Measurements from ENCODE around the gene KDM4C. TPM values are rescaled to one million over a fixed set of nuclear protein-coding genes. Genes with fewer than 3 reads are reported as not detected.

The KDM4C gene
- total RNA-seq, 2 experiments from 2014 or later: 60.1 to 61.3 TPM

- peaks cover 8% of the 10 kb centered on the region for H3K36me3 ChIP-seq (ENCODE audit: insufficient read depth, low read length)
- intact Hi-C loops (cut with DNase I, micrococcal nuclease): no loop called here
- no peaks in the 10 kb centered on the region for H3K9me3 Mint-ChIP-seq
- no peaks in the 10 kb centered on the region for H3K4me1 ChIP-seq (ENCODE audit: insufficient read depth, low read length)
- H3K9me3 ChIP-seq (ENCODE audit: control insufficient read depth in 1 of 2, insufficient read depth in 1 of 2, low read length in 2 of 2): no peaks in the 10 kb centered on the region
- peaks cover 94% of the 10 kb centered on the region for H3K36me3 Mint-ChIP-seq (ENCODE audit: low read depth)
- CTCF ChIA-PET: no interaction called here
- no peak overlapping the region for H3K27ac ChIP-seq (ENCODE audit: low read depth in 1 of 2, low read length in 2 of 2)
- no peaks in the 10 kb centered on the region for H3K27me3 ChIP-seq (ENCODE audit: control insufficient read depth in 1 of 2, insufficient read depth in 2 of 2, low read length in 2 of 2)
- no peak overlapping the region for H3K27ac Mint-ChIP-seq
- H3K4me3 ChIP-seq (ENCODE audit: low read length): no peak overlapping the region
- no peak for TF ChIP-seq CTCF (IDR thresholded peaks at IDR 0.05)
- no peak overlapping the region for H3K4me3 Mint-ChIP-seq
- ATAC-seq (ENCODE audit: poor library complexity) (no peak), DNase-seq (no peak)
- POLR2A ChIA-PET: no interaction called here
- no peaks in the 10 kb centered on the region for H3K27me3 Mint-ChIP-seq
- H3K4me1 Mint-ChIP-seq (ENCODE audit: low read depth): peaks cover 15% of the 10 kb centered on the region
Observed at GRCh38 chr9:7111413-7111812, 353.6 kb downstream of the KDM4C start.

- DNase-seq (no peak), ATAC-seq (ENCODE audit: poor library complexity) (no peak)
- Histone ChIP-seq H3K9me3 (ENCODE audit: control insufficient read depth in 1 of 2, insufficient read depth in 1 of 2, low read length in 2 of 2) (no peaks in the 10 kb centered on the region), H3K4me1 (ENCODE audit: insufficient read depth, low read length) (no peaks in the 10 kb centered on the region), H3K27ac (ENCODE audit: low read depth in 1 of 2, low read length in 2 of 2) (no peak overlapping the region), H3K36me3 (ENCODE audit: insufficient read depth, low read length) (peaks cover 8% of the 10 kb centered on the region), H3K27me3 (ENCODE audit: control insufficient read depth in 1 of 2, insufficient read depth in 2 of 2, low read length in 2 of 2) (no peaks in the 10 kb centered on the region), H3K4me3 (ENCODE audit: low read length) (no peak overlapping the region)
- no peak for TF ChIP-seq CTCF (IDR thresholded peaks at IDR 0.05)
- H3K36me3 Mint-ChIP-seq (ENCODE audit: low read depth): peaks cover 88% of the 10 kb centered on the region
- H3K4me1 Mint-ChIP-seq (ENCODE audit: low read depth): peaks cover 49% of the 10 kb centered on the region
- H3K4me3 Mint-ChIP-seq: no peak overlapping the region
- no peaks in the 10 kb centered on the region for H3K9me3 Mint-ChIP-seq
- ChIA-PET CTCF (no interaction called here), POLR2A (no interaction called here)
- H3K27ac Mint-ChIP-seq: no peak overlapping the region
- no peaks in the 10 kb centered on the region for H3K27me3 Mint-ChIP-seq
- intact Hi-C loops (cut with DNase I, micrococcal nuclease): no loop called here
Observed at GRCh38 chr9:7115606-7116005, 357.8 kb downstream of the KDM4C start.

GRCh38 chr9:7117676-7118561 is 360.1 kb downstream of the KDM4C start:
- ChIA-PET CTCF (interaction anchor here (1.1 kb wide), 1 partner anchor 11 kb away, joined by 4 read pairs; no protein-coding TSS in a partner anchor), POLR2A (no interaction called here)
- H3K27me3 Mint-ChIP-seq: no peaks in the 10 kb centered on the region
- DNase-seq: no peak
- ATAC-seq (ENCODE audit: poor library complexity): no peak
- H3K36me3 ChIP-seq (ENCODE audit: insufficient read depth, low read length): peaks cover 9% of the 10 kb centered on the region
- intact Hi-C loops (cut with DNase I, micrococcal nuclease): no loop called here
- H3K27ac Mint-ChIP-seq: no peak overlapping the region
- no peak overlapping the region for H3K4me3 Mint-ChIP-seq
- H3K4me3 ChIP-seq (ENCODE audit: low read length): no peak overlapping the region
- TF ChIP-seq CTCF (IDR thresholded peaks at IDR 0.05): no peak
- H3K36me3 Mint-ChIP-seq (ENCODE audit: low read depth): peaks cover 86% of the 10 kb centered on the region
- no peaks in the 10 kb centered on the region for H3K9me3 Mint-ChIP-seq
- no peak overlapping the region for H3K27ac ChIP-seq (ENCODE audit: low read depth in 1 of 2, low read length in 2 of 2)
- H3K9me3 ChIP-seq (ENCODE audit: control insufficient read depth in 1 of 2, insufficient read depth in 1 of 2, low read length in 2 of 2): no peaks in the 10 kb centered on the region
- peaks cover 59% of the 10 kb centered on the region for H3K4me1 Mint-ChIP-seq (ENCODE audit: low read depth)
- no peaks in the 10 kb centered on the region for H3K4me1 ChIP-seq (ENCODE audit: insufficient read depth, low read length)
- H3K27me3 ChIP-seq (ENCODE audit: control insufficient read depth in 1 of 2, insufficient read depth in 2 of 2, low read length in 2 of 2): no peaks in the 10 kb centered on the region
